WTC11 (cell line): ENCODE measurements around the gene SLC4A11. TPM values are rescaled to one million over a fixed set of nuclear protein-coding genes. Genes with fewer than 3 reads are reported as not detected.

Source experiments
- ATAC-seq: fragments of 200-7000 bp; cut with Tn5 transposase; 2 replicates; pipeline ENCODE4 v1.10.0; 2021; ENCODE audit warnings: mild to moderate bottlenecking, moderate library complexity
- CTCF ChIA-PET: fragments of 300-600 bp; sonication (Branson Sonifier 250); formaldehyde crosslinking; loops from one replicate; lab custom pipeline; 2021; ENCODE audit warnings: antibody characterized with exemption; lab: Charles Lee
- POLR2A ChIA-PET: fragments of 350-600 bp; sonication (Branson Sonifier 250); formaldehyde crosslinking; loops from one replicate; lab custom pipeline; 2021; ENCODE audit warnings: antibody characterized with exemption; lab: Charles Lee
- DNase-seq: peaks from one replicate; pipeline ENCODE4 v3.0.0; 2021; ENCODE audit warnings: low spot score
- H3K27ac Mint-ChIP-seq: 2 replicates; pipeline ENCODE4 v1.8.0; 2021; ENCODE audit warnings: mixed read lengths
- H3K27me3 Mint-ChIP-seq: 2 replicates; pipeline ENCODE4 v1.8.0; 2021; ENCODE audit warnings: low read depth, mild to moderate bottlenecking, moderate library complexity, mixed read lengths
- H3K36me3 Mint-ChIP-seq: 2 replicates; pipeline ENCODE4 v1.8.0; 2021; ENCODE audit warnings: mixed read lengths
- H3K4me1 Mint-ChIP-seq: 2 replicates; pipeline ENCODE4 v1.8.0; 2022; ENCODE audit warnings: mixed read lengths
- H3K4me3 Mint-ChIP-seq: 2 replicates; pipeline ENCODE4 v1.8.0; 2021; ENCODE audit warnings: mild to moderate bottlenecking, moderate library complexity, mixed read lengths
- H3K9me3 Mint-ChIP-seq: 2 replicates; pipeline ENCODE4 v1.8.0; 2021; ENCODE audit warnings: mixed read lengths
- ATF2 ChIP-seq: sonication (generic); formaldehyde crosslinking; IDR thresholded peaks from 2 replicates; pipeline ENCODE4 v1.8.1; 2022; ENCODE audit warnings: low read depth, missing genetic modification reagents, borderline replicate concordance
- CREB1 ChIP-seq: sonication (generic); formaldehyde crosslinking; IDR thresholded peaks from 2 replicates; pipeline ENCODE4 v1.8.0; 2023; ENCODE audit warnings: mild to moderate bottlenecking, missing genetic modification reagents
- HMGXB4 ChIP-seq: sonication (generic); formaldehyde crosslinking; IDR thresholded peaks from 2 replicates; pipeline ENCODE4 v1.8.1; 2023; ENCODE audit warnings: mild to moderate bottlenecking, moderate library complexity, missing genetic modification reagents
- RELA ChIP-seq: sonication (generic); formaldehyde crosslinking; IDR thresholded peaks from 2 replicates; pipeline ENCODE4 v1.8.1; 2022; ENCODE audit warnings: missing genetic modification reagents, mild to moderate bottlenecking, borderline replicate concordance
- SOX15 ChIP-seq: fragments of 250-450 bp; sonication (Bioruptor Pico); IDR thresholded peaks from 2 replicates; pipeline ENCODE4 v1.9.0; 2021; ENCODE audit warnings: mild to moderate bottlenecking
- ZNF121 ChIP-seq: sonication (generic); formaldehyde crosslinking; IDR thresholded peaks from 2 replicates; pipeline ENCODE4 v1.8.0; 2023; ENCODE audit warnings: missing genetic modification reagents
- ZNF138 ChIP-seq: sonication (generic); formaldehyde crosslinking; conservative IDR thresholded peaks from 2 replicates; pipeline ENCODE4 v1.8.1; 2022; ENCODE audit warnings: mild to moderate bottlenecking, moderate library complexity, missing genetic modification reagents
- ZNF423 ChIP-seq: fragments of 250-450 bp; sonication (Bioruptor Pico); IDR thresholded peaks from 2 replicates; pipeline ENCODE4 v2.1.2; 2022; ENCODE audit warnings: mild to moderate bottlenecking, moderate library complexity
- ZNF532 ChIP-seq: fragments of 250-450 bp; sonication (Bioruptor Pico); IDR thresholded peaks from 2 replicates; pipeline ENCODE4 v1.9.0; 2021; ENCODE audit warnings: mild to moderate bottlenecking, borderline replicate concordance
- total RNA-seq: library from RNA; stranded (reverse); gene quantifications from 3 replicates; pipeline ENCODE4 v1.2.3, GENCODE V29; 2021
- TF ChIP-seq, protein P1 (sequence below): sonication (generic); formaldehyde crosslinking; IDR thresholded peaks from 2 replicates; pipeline ENCODE4 v1.8.1; 2022; ENCODE audit warnings: missing genetic modification reagents, borderline replicate concordance
- TF ChIP-seq, protein P2 (sequence below): sonication (generic); formaldehyde crosslinking; IDR thresholded peaks from 2 replicates; pipeline ENCODE4 v1.8.1; 2023; ENCODE audit warnings: mild to moderate bottlenecking, missing genetic modification reagents, borderline replicate concordance
- TF ChIP-seq, protein P3 (sequence below): fragments of 200-600 bp; IDR thresholded peaks from 2 replicates; pipeline ENCODE4 v1.8.0; 2022; ENCODE audit warnings: antibody characterized with exemption

The SLC4A11 gene
- total RNA-seq, 1 experiment from 2014 or later, result 39.5 TPM

GRCh38 chr20:3213226-3213625 is 25.8 kb downstream of the SLC4A11 start:
- H3K4me1 Mint-ChIP-seq, result peaks cover 12% of the 10 kb centered on the region
- ChIA-PET CTCF (interaction anchor here (1.2 kb wide), 1 partner anchor 37 kb away, joined by 3 read pairs; no protein-coding TSS in a partner anchor), POLR2A (interaction anchor here (1.3 kb wide), 1 partner anchor 26 kb away, joined by 3 read pairs; the partner anchor contains the start of gene SLC4A11)
- H3K27ac Mint-ChIP-seq, result 0 out of 2 replicates have a peak overlapping the region, but pooled peaks have one; percentile 71
- H3K36me3 Mint-ChIP-seq, result peaks cover 18% of the 10 kb centered on the region
- ATAC-seq (no peak), DNase-seq (no peak)
- TF ChIP-seq, protein P1, sequence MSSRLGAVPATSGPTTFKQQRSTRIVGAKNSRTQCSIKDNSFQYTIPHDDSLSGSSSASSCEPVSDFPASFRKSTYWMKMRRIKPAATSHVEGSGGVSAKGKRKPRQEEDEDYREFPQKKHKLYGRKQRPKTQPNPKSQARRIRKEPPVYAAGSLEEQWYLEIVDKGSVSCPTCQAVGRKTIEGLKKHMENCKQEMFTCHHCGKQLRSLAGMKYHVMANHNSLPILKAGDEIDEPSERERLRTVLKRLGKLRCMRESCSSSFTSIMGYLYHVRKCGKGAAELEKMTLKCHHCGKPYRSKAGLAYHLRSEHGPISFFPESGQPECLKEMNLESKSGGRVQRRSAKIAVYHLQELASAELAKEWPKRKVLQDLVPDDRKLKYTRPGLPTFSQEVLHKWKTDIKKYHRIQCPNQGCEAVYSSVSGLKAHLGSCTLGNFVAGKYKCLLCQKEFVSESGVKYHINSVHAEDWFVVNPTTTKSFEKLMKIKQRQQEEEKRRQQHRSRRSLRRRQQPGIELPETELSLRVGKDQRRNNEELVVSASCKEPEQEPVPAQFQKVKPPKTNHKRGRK (CRISPR knock-in tag), result no peak
- no peak for TF ChIP-seq HMGXB4 (CRISPR knock-in tag)
- TF ChIP-seq ZNF423 (CRISPR knock-in tag), result no peak
- no peak for TF ChIP-seq RELA
- no peak for TF ChIP-seq ATF2
- TF ChIP-seq ZNF532 (CRISPR knock-in tag), result no peak
- no peak for TF ChIP-seq SOX15
- TF ChIP-seq, protein P2, sequence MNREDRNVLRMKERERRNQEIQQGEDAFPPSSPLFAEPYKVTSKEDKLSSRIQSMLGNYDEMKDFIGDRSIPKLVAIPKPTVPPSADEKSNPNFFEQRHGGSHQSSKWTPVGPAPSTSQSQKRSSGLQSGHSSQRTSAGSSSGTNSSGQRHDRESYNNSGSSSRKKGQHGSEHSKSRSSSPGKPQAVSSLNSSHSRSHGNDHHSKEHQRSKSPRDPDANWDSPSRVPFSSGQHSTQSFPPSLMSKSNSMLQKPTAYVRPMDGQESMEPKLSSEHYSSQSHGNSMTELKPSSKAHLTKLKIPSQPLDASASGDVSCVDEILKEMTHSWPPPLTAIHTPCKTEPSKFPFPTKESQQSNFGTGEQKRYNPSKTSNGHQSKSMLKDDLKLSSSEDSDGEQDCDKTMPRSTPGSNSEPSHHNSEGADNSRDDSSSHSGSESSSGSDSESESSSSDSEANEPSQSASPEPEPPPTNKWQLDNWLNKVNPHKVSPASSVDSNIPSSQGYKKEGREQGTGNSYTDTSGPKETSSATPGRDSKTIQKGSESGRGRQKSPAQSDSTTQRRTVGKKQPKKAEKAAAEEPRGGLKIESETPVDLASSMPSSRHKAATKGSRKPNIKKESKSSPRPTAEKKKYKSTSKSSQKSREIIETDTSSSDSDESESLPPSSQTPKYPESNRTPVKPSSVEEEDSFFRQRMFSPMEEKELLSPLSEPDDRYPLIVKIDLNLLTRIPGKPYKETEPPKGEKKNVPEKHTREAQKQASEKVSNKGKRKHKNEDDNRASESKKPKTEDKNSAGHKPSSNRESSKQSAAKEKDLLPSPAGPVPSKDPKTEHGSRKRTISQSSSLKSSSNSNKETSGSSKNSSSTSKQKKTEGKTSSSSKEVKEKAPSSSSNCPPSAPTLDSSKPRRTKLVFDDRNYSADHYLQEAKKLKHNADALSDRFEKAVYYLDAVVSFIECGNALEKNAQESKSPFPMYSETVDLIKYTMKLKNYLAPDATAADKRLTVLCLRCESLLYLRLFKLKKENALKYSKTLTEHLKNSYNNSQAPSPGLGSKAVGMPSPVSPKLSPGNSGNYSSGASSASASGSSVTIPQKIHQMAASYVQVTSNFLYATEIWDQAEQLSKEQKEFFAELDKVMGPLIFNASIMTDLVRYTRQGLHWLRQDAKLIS (CRISPR knock-in tag), result no peak
- no peak for TF ChIP-seq ZNF138 (CRISPR knock-in tag)
- TF ChIP-seq ZNF121, result no peak
- TF ChIP-seq CREB1 (CRISPR knock-in tag), result no peak
- TF ChIP-seq, protein P3, sequence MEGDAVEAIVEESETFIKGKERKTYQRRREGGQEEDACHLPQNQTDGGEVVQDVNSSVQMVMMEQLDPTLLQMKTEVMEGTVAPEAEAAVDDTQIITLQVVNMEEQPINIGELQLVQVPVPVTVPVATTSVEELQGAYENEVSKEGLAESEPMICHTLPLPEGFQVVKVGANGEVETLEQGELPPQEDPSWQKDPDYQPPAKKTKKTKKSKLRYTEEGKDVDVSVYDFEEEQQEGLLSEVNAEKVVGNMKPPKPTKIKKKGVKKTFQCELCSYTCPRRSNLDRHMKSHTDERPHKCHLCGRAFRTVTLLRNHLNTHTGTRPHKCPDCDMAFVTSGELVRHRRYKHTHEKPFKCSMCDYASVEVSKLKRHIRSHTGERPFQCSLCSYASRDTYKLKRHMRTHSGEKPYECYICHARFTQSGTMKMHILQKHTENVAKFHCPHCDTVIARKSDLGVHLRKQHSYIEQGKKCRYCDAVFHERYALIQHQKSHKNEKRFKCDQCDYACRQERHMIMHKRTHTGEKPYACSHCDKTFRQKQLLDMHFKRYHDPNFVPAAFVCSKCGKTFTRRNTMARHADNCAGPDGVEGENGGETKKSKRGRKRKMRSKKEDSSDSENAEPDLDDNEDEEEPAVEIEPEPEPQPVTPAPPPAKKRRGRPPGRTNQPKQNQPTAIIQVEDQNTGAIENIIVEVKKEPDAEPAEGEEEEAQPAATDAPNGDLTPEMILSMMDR, result no peak
- no peaks in the 10 kb centered on the region for H3K27me3 Mint-ChIP-seq
- no peak overlapping the region for H3K4me3 Mint-ChIP-seq
- no peaks in the 10 kb centered on the region for H3K9me3 Mint-ChIP-seq
